Peyer's patch (tissue), 4 donors: ENCODE data around the gene RFESD. TPM values are rescaled to one million over a fixed set of nuclear protein-coding genes. Genes with fewer than 3 reads are reported as not detected.

Source experiments
- DNase-seq, 3 donors: peaks; one replicate each; pipeline ENCODE4 v3.0.0-alpha.2; 2017 to 2019
- H3K27ac ChIP-seq, 4 donors: fragments of 200-600 bp; sonication (generic); one replicate each; pipeline ENCODE4 v1.5.1; 2016 to 2019
- H3K27me3 ChIP-seq, 2 donors: fragments of 200-600 bp; sonication (generic); one replicate each; pipeline ENCODE4 v1.5.1; 2019
- H3K36me3 ChIP-seq, 3 donors: fragments of 200-600 bp; sonication (generic); one replicate each; pipeline ENCODE4 v1.5.1; 2016 to 2019
- H3K4me1 ChIP-seq, 4 donors: fragments of 200-600 bp; sonication (generic); one replicate each; pipeline ENCODE4 v1.5.1; 2016 to 2019
- H3K4me3 ChIP-seq, 4 donors: fragments of 200-600 bp; sonication (generic); 1 replicate in 3 of 4; 2 replicates in 1 of 4; pipeline ENCODE4 v1.5.1; 2016 to 2019; ENCODE audit warnings: mild to moderate bottlenecking in 1 of 4
- H3K9me3 ChIP-seq, 4 donors: fragments of 200-600 bp; sonication (generic); one replicate each; pipeline ENCODE4 v1.5.1; 2016 to 2019; ENCODE audit warnings: mild to moderate bottlenecking in 1 of 4
- POLR2A ChIP-seq, 2 donors: fragments of 450-650 bp; IDR thresholded peaks; one replicate each; pipeline ENCODE4 v1.5.1; 2017; ENCODE audit warnings: antibody characterized with exemption in 2 of 2, mild to moderate bottlenecking in 2 of 2, moderate library complexity in 2 of 2
- total RNA-seq, 4 donors: library from RNA; depleted of rRNA; stranded (reverse); fragments of >200 nt; gene quantifications; one replicate each; pipeline ENCODE4 v1.1.0, GENCODE V29; 2016
- TF ChIP-seq, protein P1 (sequence below), 6 experiments: fragments of 450-650 bp in 4 of 6; fragments of 200-600 bp in 2 of 6; sonication (generic) in 1 of 6; IDR thresholded peaks; one replicate each; pipeline ENCODE4 v1.5.1; 2017 to 2019; ENCODE audit warnings: antibody characterized with exemption in 6 of 6, mild to moderate bottlenecking in 3 of 6, moderate library complexity in 1 of 6

RFESD gene
- total RNA-seq, 4 donors from 2014 or later, result 1.7 TPM; not detected in 3

DNA sequence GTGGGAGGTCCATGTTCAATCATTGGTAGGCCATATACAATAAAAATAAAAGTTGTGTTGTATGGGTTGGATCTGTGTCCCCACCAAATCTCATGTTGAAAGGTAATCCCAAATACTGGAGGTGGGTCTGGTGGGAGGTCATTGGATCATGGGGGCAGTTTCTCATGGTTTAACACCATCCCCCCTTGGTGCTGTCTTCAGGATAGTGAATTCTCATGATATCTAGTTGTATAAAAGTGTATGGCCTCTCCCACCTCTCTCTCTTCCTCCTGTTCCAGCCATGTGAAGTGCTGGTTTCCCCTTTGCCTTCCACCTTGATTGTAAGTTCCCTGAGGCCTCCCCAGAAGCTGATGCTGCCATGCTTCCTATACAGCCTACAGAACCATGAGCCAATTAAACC is 21.1 kb downstream of the RFESD start:
- Histone ChIP-seq H3K4me3 (no peak overlapping the region), H3K27ac (no peak overlapping the region), H3K36me3 (no peaks in the 10 kb centered on the region), H3K27me3 (peaks cover 0 to 4% of the 10 kb centered on the region in 2 donors), H3K4me1 (no peaks in the 10 kb centered on the region), H3K9me3 (no peaks in the 10 kb centered on the region)
- TF ChIP-seq, protein P1, sequence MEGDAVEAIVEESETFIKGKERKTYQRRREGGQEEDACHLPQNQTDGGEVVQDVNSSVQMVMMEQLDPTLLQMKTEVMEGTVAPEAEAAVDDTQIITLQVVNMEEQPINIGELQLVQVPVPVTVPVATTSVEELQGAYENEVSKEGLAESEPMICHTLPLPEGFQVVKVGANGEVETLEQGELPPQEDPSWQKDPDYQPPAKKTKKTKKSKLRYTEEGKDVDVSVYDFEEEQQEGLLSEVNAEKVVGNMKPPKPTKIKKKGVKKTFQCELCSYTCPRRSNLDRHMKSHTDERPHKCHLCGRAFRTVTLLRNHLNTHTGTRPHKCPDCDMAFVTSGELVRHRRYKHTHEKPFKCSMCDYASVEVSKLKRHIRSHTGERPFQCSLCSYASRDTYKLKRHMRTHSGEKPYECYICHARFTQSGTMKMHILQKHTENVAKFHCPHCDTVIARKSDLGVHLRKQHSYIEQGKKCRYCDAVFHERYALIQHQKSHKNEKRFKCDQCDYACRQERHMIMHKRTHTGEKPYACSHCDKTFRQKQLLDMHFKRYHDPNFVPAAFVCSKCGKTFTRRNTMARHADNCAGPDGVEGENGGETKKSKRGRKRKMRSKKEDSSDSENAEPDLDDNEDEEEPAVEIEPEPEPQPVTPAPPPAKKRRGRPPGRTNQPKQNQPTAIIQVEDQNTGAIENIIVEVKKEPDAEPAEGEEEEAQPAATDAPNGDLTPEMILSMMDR (IDR thresholded peaks at IDR 0.05), result no peak
- DNase-seq, result no peak

DNA sequence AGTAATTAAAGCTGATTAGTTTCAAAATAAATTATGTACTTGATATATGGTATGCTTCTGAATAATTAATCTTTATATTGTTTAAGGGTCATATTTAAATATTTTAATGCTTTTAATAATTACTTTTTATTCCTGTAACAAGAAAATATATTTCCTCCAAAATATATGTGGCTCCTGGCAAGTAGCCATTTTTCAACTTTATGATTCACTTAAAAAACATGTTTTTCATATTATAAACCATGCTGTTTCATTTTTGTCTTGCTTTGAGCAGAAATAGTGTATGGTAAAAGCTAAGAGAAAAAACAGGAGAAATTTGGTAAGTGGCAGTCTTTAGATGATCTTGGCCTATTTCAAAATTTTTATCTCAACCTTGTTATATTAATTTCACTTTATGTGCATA is 21.6 kb downstream of the RFESD start:
- Histone ChIP-seq H3K4me3 (no peak overlapping the region), H3K36me3 (no peaks in the 10 kb centered on the region), H3K27ac (no peak overlapping the region), H3K9me3 (no peaks in the 10 kb centered on the region), H3K27me3 (peaks cover 0 to 4% of the 10 kb centered on the region in 2 donors), H3K4me1 (no peaks in the 10 kb centered on the region)
- TF ChIP-seq, protein P1 (IDR thresholded peaks at IDR 0.05), result no peak
- TF ChIP-seq POLR2A (IDR thresholded peaks at IDR 0.05), result no peak
- DNase-seq, result no peak

DNA sequence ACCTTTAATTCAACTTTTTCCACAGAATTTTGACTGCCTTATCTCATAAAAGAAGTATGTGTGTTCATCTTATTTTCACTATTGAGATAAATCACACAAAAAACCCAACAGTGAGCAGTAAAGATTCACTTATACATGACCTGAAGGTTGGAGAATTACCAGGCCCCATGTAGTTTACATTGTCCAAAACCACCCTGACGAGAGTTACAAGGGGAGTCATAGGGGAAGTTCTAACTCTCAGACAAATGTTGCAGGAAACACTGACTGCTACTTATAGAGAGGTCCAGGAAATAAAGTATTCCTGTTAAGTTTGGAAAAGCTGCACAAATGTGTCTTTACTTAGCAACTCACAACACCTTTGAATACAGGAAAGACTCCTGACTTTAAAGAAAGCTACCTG is 22.2 kb downstream of the RFESD start:
- Histone ChIP-seq H3K27me3 (peaks cover 0 to 4% of the 10 kb centered on the region in 2 donors), H3K27ac (peak overlapping the region in 2 of 4 donors; percentile 33 to 80), H3K9me3 (no peaks in the 10 kb centered on the region), H3K4me3 (no peak overlapping the region), H3K4me1 (no peaks in the 10 kb centered on the region), H3K36me3 (no peaks in the 10 kb centered on the region)
- TF ChIP-seq, protein P1 (IDR thresholded peaks at IDR 0.05), result no peak
- TF ChIP-seq POLR2A (IDR thresholded peaks at IDR 0.05), result no peak
- DNase-seq, result no peak

DNA sequence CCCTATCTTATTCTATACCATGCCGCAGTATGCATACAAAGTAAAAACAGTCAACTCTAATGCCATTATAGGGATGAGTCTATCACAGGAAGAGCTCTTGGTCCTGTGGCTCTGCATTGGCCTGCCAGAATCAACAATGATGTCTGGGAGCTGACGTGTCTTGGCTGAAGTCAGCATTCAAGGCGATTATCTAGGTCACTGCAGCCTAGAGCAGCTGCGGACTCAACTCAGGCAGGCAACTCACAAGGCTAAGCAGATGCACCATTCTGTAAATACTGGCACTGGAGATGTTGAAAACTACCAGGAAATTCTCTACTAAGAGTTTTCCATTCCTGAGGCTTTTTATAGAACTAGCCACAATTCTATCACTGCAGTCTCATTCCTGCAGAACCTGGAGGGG is 23.0 kb downstream of the RFESD start:
- no peaks in the 10 kb centered on the region for H3K9me3 ChIP-seq
- DNase-seq, result peak in 1 of 3 donors; percentile 69
- H3K27me3 ChIP-seq, result peaks cover 0 to 4% of the 10 kb centered on the region in 2 donors
- no peaks in the 10 kb centered on the region for H3K4me1 ChIP-seq
- no peak overlapping the region for H3K4me3 ChIP-seq
- TF ChIP-seq POLR2A (IDR thresholded peaks at IDR 0.05), result no peak
- TF ChIP-seq, protein P1 (IDR thresholded peaks at IDR 0.05), result no peak
- H3K27ac ChIP-seq, result peak overlapping the region in 3 of 4 donors; percentile 48 to 80 (median 61)
- no peaks in the 10 kb centered on the region for H3K36me3 ChIP-seq

DNA sequence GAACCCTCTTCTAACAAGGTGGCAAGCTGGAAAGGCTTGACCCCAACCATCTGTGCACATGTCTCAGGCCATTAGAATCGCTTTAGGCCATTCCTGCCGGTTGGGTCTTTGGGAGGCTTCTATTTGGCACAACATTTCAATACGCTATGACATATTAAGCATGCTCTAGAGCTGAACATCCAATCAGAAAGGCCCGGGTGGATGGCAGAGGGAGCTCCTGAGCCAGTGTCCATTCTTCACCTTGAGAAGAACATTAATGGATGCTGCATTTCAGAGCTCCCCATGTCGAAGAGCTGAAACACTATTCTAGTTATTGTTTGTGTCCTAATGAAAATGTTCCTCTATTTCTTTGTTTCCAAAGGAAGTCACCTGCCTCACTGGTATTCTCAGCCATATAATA is 23.4 kb downstream of the RFESD start:
- peak overlapping the region in 3 of 4 donors; percentile 48 to 80 (median 61) for H3K27ac ChIP-seq
- TF ChIP-seq, protein P1 (IDR thresholded peaks at IDR 0.05), result no peak
- no peak for TF ChIP-seq POLR2A (IDR thresholded peaks at IDR 0.05)
- no peak overlapping the region for H3K4me3 ChIP-seq
- H3K9me3 ChIP-seq, result no peaks in the 10 kb centered on the region
- no peaks in the 10 kb centered on the region for H3K27me3 ChIP-seq
- no peak for DNase-seq
- H3K36me3 ChIP-seq, result no peaks in the 10 kb centered on the region
- no peaks in the 10 kb centered on the region for H3K4me1 ChIP-seq

DNA sequence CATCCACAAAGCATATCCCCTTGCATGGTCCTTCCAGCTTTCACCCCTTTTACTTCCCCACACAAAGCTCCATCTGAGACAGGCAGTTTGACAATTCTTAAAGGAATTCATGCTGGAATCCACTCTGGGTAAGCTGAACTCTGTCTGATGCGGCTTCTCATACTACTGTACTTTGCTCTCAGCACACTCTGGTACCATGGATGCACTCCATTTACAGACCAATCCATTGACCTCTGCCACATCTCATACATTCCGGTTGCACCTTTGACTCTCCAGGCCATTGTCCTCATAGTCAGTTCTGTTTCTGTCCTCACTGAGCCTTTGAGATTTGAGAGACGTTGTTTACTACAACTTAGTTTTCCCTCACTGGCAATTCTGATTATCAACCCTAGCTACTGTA is 24.0 kb downstream of the RFESD start:
- Histone ChIP-seq H3K27ac (peak overlapping the region in 2 of 4 donors; percentile 61 to 80), H3K4me3 (no peak overlapping the region), H3K27me3 (no peaks in the 10 kb centered on the region), H3K4me1 (no peaks in the 10 kb centered on the region), H3K9me3 (no peaks in the 10 kb centered on the region), H3K36me3 (no peaks in the 10 kb centered on the region)
- DNase-seq, result no peak
- TF ChIP-seq, protein P1 (IDR thresholded peaks at IDR 0.05), result no peak
- TF ChIP-seq POLR2A (IDR thresholded peaks at IDR 0.05), result no peak
